ENCODE data around the gene HRH2.
"Not testable (repeated sequence)": the region's sequence is repeated elsewhere in the genome, so short reads cannot be mapped to it uniquely, and the experiment has no call there.

Gene HRH2

GRCh38 chr5:175646251-175646650 lies 11.6 kb upstream of the HRH2 start:
- H3K9ac ChIP-seq (ENCODE audit: low read length) = no peak overlapping the region
- H3K4me1 ChIP-seq (ENCODE audit: control insufficient read depth, insufficient read depth, low read length) = no peaks in the 10 kb centered on the region
- H3K36me3 ChIP-seq (ENCODE audit: control insufficient read depth, insufficient read depth, low read length, severe bottlenecking) = no peaks in the 10 kb centered on the region
- H3K4me3 ChIP-seq (ENCODE audit: low read length) = no peak overlapping the region
- H3K9me3 ChIP-seq (ENCODE audit: control insufficient read depth, low read length) = peaks cover 10% of the 10 kb centered on the region
- H3K27me3 ChIP-seq (replicated peaks; ENCODE audit: control insufficient read depth, insufficient read depth, low read length) = no peaks in the 10 kb centered on the region
- no peak for DNase-seq (ENCODE audit: low read depth)

DNA sequence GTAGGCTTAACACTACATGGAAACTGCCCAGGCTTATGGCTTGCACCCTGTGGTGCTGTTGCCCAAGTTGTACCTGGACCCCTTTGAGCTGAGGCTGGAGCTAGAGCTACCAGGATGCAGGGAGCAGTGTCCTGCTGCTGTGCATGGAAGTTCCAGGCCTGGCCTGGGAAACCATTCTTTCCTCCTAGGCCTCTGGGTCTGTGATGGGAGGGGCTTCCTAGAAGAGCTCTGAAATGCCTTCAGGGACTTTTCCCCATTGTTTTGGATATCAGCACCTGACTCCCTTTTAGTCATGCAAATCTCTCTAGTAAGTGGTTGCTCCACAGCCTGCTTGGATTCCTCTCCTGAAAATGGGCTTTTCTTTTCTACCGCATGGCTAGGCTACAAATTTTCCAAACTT lies 7.9 kb upstream of the HRH2 start:
- H3K4me3 ChIP-seq (ENCODE audit: low read length) = no peak overlapping the region
- peaks cover 3% of the 10 kb centered on the region for H3K27me3 ChIP-seq (replicated peaks; ENCODE audit: control insufficient read depth, insufficient read depth, low read length)
- H3K36me3 ChIP-seq (ENCODE audit: control insufficient read depth, insufficient read depth, low read length, severe bottlenecking) = no peaks in the 10 kb centered on the region
- DNase-seq (ENCODE audit: low read depth) = no peak
- peaks cover 10% of the 10 kb centered on the region for H3K9me3 ChIP-seq (ENCODE audit: control insufficient read depth, low read length)
- no peak overlapping the region for H3K9ac ChIP-seq (ENCODE audit: low read length)
- H3K4me1 ChIP-seq (ENCODE audit: control insufficient read depth, insufficient read depth, low read length) = no peaks in the 10 kb centered on the region

DNA sequence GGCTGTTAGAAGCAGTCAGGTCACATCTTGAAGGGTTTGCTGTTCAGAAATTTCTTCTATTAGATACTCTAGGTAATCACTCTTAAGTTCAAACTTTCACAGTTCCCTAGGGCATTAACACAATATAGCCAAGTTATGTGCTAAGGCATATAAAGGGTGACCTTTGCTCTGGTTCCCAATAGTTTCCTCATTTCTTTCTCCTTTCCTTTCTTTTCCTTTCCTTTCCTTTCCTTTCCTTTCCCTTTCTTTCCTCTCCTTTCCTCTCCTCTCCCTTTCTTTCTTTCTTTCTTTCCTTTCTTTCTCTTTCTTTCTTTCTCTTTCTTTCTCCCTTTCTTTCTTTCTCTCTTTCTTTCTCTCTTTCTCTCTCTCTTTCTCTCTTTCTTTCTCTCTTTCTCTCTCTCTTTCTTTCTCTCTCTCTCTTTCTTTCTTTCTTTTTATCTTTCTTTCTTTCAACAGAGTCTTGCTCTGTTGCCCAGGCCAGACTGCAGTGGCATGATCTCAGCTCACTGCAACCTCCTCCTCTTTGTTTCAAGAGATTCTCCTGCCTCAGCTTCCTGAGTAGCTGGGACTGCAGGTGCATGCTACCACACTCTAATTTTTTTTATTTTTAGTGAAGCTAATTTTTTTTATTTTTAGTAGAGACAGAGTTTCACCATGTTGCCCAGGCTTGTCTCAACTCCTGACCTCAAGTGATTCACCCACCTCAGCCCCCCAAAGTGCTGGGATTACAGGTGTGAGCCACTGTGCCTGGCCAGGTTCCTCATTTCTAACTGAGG lies 7.3 kb upstream of the HRH2 start:
- not testable (repeated sequence) for H3K4me1 ChIP-seq (ENCODE audit: control insufficient read depth, insufficient read depth, low read length); H3K9ac ChIP-seq (ENCODE audit: low read length); DNase-seq (ENCODE audit: low read depth); H3K9me3 ChIP-seq (ENCODE audit: control insufficient read depth, low read length); H3K27me3 ChIP-seq (replicated peaks; ENCODE audit: control insufficient read depth, insufficient read depth, low read length); H3K36me3 ChIP-seq (ENCODE audit: control insufficient read depth, insufficient read depth, low read length, severe bottlenecking); H3K4me3 ChIP-seq (ENCODE audit: low read length)

GRCh38 chr5:175652741-175653663 lies 4.9 kb upstream of the HRH2 start:
- peak; percentile 1 for DNase-seq (ENCODE audit: low read depth)
- no peak overlapping the region for H3K9ac ChIP-seq (ENCODE audit: low read length)
- H3K36me3 ChIP-seq (ENCODE audit: control insufficient read depth, insufficient read depth, low read length, severe bottlenecking) = no peaks in the 10 kb centered on the region
- no peaks in the 10 kb centered on the region for H3K4me1 ChIP-seq (ENCODE audit: control insufficient read depth, insufficient read depth, low read length)
- H3K4me3 ChIP-seq (ENCODE audit: low read length) = no peak overlapping the region
- peaks cover 19% of the 10 kb centered on the region for H3K27me3 ChIP-seq (replicated peaks; ENCODE audit: control insufficient read depth, insufficient read depth, low read length)
- H3K9me3 ChIP-seq (ENCODE audit: control insufficient read depth, low read length) = peaks cover 7% of the 10 kb centered on the region

GRCh38 chr5:175653763-175654162 lies 4.1 kb upstream of the HRH2 start:
- peaks cover 26% of the 10 kb centered on the region for H3K27me3 ChIP-seq (replicated peaks; ENCODE audit: control insufficient read depth, insufficient read depth, low read length)
- no peak for DNase-seq (ENCODE audit: low read depth)

GRCh38 chr5:175654339-175654738 lies 3.5 kb upstream of the HRH2 start:
- Histone ChIP-seq H3K9ac (ENCODE audit: low read length) (no peak overlapping the region), H3K4me1 (ENCODE audit: control insufficient read depth, insufficient read depth, low read length) (no peaks in the 10 kb centered on the region), H3K9me3 (ENCODE audit: control insufficient read depth, low read length) (peaks cover 7% of the 10 kb centered on the region), H3K4me3 (ENCODE audit: low read length) (no peak overlapping the region), H3K27me3 (replicated peaks; ENCODE audit: control insufficient read depth, insufficient read depth, low read length) (peaks cover 30% of the 10 kb centered on the region), H3K36me3 (ENCODE audit: control insufficient read depth, insufficient read depth, low read length, severe bottlenecking) (no peaks in the 10 kb centered on the region)
- no peak for DNase-seq (ENCODE audit: low read depth)

More at GRCh38 chr5:175653763-175654162, 4.1 kb upstream of the HRH2 start:
- Histone ChIP-seq H3K9ac (ENCODE audit: low read length) (no peak overlapping the region), H3K4me1 (ENCODE audit: control insufficient read depth, insufficient read depth, low read length) (no peaks in the 10 kb centered on the region), H3K9me3 (ENCODE audit: control insufficient read depth, low read length) (peaks cover 7% of the 10 kb centered on the region), H3K36me3 (ENCODE audit: control insufficient read depth, insufficient read depth, low read length, severe bottlenecking) (no peaks in the 10 kb centered on the region), H3K4me3 (ENCODE audit: low read length) (no peak overlapping the region)

GRCh38 chr5:175654807-175655206 lies 3.1 kb upstream of the HRH2 start:
- DNase-seq (ENCODE audit: low read depth) = no peak
- Histone ChIP-seq H3K9ac (ENCODE audit: low read length) (no peak overlapping the region), H3K36me3 (ENCODE audit: control insufficient read depth, insufficient read depth, low read length, severe bottlenecking) (no peaks in the 10 kb centered on the region)

DNA sequence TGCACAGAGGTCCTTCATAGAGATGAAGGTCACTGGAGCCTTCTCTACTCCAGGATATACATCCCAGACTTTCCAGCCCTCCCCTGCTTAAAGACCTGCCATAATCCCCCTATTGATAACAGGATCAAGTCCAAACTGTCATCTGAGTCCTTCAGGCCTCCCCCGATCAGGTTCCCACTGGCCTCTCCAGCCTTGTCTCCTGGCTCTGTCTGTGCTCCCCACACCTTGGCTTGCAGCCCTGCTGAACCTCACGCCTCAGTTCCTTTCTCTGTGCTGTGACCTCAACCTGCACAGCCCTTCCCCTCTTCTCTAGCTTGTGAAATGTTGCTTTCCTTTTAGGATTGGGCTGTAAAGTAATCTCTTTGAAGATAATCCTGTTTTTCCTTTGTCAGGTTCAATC lies 2.5 kb upstream of the HRH2 start:
- Histone ChIP-seq H3K36me3 (ENCODE audit: control insufficient read depth, insufficient read depth, low read length, severe bottlenecking) (no peaks in the 10 kb centered on the region), H3K27me3 (replicated peaks; ENCODE audit: control insufficient read depth, insufficient read depth, low read length) (peaks cover 30% of the 10 kb centered on the region), H3K4me3 (ENCODE audit: low read length) (no peak overlapping the region), H3K9me3 (ENCODE audit: control insufficient read depth, low read length) (no peaks in the 10 kb centered on the region), H3K9ac (ENCODE audit: low read length) (no peak overlapping the region), H3K4me1 (ENCODE audit: control insufficient read depth, insufficient read depth, low read length) (no peaks in the 10 kb centered on the region)
- DNase-seq (ENCODE audit: low read depth) = no peak

More at GRCh38 chr5:175654807-175655206, 3.1 kb upstream of the HRH2 start:
- H3K4me3 ChIP-seq (ENCODE audit: low read length) = no peak overlapping the region
- H3K27me3 ChIP-seq (replicated peaks; ENCODE audit: control insufficient read depth, insufficient read depth, low read length) = peaks cover 30% of the 10 kb centered on the region
- H3K4me1 ChIP-seq (ENCODE audit: control insufficient read depth, insufficient read depth, low read length) = no peaks in the 10 kb centered on the region
- peaks cover 4% of the 10 kb centered on the region for H3K9me3 ChIP-seq (ENCODE audit: control insufficient read depth, low read length)

GRCh38 chr5:175656966-175657365 lies 905 bp upstream of the HRH2 start:
- H3K4me3 ChIP-seq (ENCODE audit: low read length) = no peak overlapping the region
- H3K27me3 ChIP-seq (replicated peaks; ENCODE audit: control insufficient read depth, insufficient read depth, low read length) = peaks cover 33% of the 10 kb centered on the region
- H3K9me3 ChIP-seq (ENCODE audit: control insufficient read depth, low read length) = no peaks in the 10 kb centered on the region
- H3K9ac ChIP-seq (ENCODE audit: low read length) = no peak overlapping the region
- DNase-seq (ENCODE audit: low read depth) = no peak
- H3K4me1 ChIP-seq (ENCODE audit: control insufficient read depth, insufficient read depth, low read length) = no peaks in the 10 kb centered on the region
- H3K36me3 ChIP-seq (ENCODE audit: control insufficient read depth, insufficient read depth, low read length, severe bottlenecking) = no peaks in the 10 kb centered on the region

GRCh38 chr5:175658299-175659145 lies 651 bp downstream of the HRH2 start:
- Histone ChIP-seq H3K9ac (ENCODE audit: low read length) (no peak overlapping the region), H3K9me3 (ENCODE audit: control insufficient read depth, low read length) (no peaks in the 10 kb centered on the region), H3K36me3 (ENCODE audit: control insufficient read depth, insufficient read depth, low read length, severe bottlenecking) (no peaks in the 10 kb centered on the region), H3K4me1 (ENCODE audit: control insufficient read depth, insufficient read depth, low read length) (no peaks in the 10 kb centered on the region), H3K4me3 (ENCODE audit: low read length) (peak overlapping the region; percentile 58), H3K27me3 (replicated peaks; ENCODE audit: control insufficient read depth, insufficient read depth, low read length) (peaks cover 38% of the 10 kb centered on the region)
- no peak for DNase-seq (ENCODE audit: low read depth)
